ENCODE data around the gene LIX1. TPM values are rescaled to one million over a fixed set of nuclear protein-coding genes. Genes with fewer than 3 reads are reported as not detected.

The LIX1 gene
- total RNA-seq, 4 donors from 2014 or later, result 0.13 to 0.48 TPM; not detected in 2

DNA sequence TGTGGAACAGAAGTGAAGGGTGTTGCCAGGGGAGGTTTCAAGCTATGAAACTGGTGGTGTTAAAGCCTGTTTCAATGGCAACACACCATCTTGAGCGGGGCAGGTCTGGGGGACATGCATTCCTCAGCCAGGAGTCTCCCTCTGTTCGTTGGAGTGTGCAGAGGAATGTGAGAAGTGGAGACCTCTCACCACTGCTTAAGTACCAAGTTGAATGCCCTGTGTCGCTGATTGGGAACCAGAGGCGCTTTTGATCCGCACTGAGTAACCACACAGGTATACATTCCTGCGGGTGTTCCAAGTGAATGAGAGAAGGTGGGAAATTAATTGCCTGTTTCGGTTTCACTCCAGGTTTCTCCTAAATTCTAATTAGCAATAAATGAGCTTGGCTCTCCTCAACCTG, 99.4 kb downstream of the LIX1 start:
- H3K27ac ChIP-seq, result no peak overlapping the region
- no peaks in the 10 kb centered on the region for H3K27me3 ChIP-seq
- H3K9me3 ChIP-seq, result no peaks in the 10 kb centered on the region
- no peaks in the 10 kb centered on the region for H3K4me1 ChIP-seq
- H3K4me3 ChIP-seq, result no peak overlapping the region
- WGBS, result 79% methylated on average over 7 of the region's 7 CpGs
- H3K36me3 ChIP-seq, result no peaks in the 10 kb centered on the region
- DNase-seq (ENCODE audit: low spot score in 2 of 2), result no peak
- TF ChIP-seq, protein P1, sequence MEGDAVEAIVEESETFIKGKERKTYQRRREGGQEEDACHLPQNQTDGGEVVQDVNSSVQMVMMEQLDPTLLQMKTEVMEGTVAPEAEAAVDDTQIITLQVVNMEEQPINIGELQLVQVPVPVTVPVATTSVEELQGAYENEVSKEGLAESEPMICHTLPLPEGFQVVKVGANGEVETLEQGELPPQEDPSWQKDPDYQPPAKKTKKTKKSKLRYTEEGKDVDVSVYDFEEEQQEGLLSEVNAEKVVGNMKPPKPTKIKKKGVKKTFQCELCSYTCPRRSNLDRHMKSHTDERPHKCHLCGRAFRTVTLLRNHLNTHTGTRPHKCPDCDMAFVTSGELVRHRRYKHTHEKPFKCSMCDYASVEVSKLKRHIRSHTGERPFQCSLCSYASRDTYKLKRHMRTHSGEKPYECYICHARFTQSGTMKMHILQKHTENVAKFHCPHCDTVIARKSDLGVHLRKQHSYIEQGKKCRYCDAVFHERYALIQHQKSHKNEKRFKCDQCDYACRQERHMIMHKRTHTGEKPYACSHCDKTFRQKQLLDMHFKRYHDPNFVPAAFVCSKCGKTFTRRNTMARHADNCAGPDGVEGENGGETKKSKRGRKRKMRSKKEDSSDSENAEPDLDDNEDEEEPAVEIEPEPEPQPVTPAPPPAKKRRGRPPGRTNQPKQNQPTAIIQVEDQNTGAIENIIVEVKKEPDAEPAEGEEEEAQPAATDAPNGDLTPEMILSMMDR (IDR thresholded peaks at IDR 0.05), result no peak
- TF ChIP-seq POLR2A (IDR thresholded peaks at IDR 0.05) (no peak), EP300 (IDR thresholded peaks at IDR 0.05) (no peak), POLR2AphosphoS5 (IDR thresholded peaks at IDR 0.05) (no peak)

Other genes with a start within 250 kb of the LIX1 start
- gene LNPEP, start 206.5 kb downstream of the LIX1 start, total RNA-seq, result 100 to 1,000 TPM in 1 of 4 donors, 10 to 100 TPM in 3; 43.7 to 107 (median 69.9) TPM
- 10 to 100 TPM in 3 of 4 donors, 1 to 10 TPM in 1; 7.4 to 24.9 (median 16.3) TPM for gene RIOK2, start 40.6 kb upstream of the LIX1 start, total RNA-seq